NCI-H82 treated with DMSO at 0.1 percent for 48 hours (cell line): Measurements from ENCODE around the gene CFDP1.

Experiments used
- DNase-seq: peaks from one replicate; lab custom pipeline; 2025; ENCODE audit not compliant: unreplicated experiment; lab: John Stamatoyannopoulos, UW

Gene CFDP1

DNA sequence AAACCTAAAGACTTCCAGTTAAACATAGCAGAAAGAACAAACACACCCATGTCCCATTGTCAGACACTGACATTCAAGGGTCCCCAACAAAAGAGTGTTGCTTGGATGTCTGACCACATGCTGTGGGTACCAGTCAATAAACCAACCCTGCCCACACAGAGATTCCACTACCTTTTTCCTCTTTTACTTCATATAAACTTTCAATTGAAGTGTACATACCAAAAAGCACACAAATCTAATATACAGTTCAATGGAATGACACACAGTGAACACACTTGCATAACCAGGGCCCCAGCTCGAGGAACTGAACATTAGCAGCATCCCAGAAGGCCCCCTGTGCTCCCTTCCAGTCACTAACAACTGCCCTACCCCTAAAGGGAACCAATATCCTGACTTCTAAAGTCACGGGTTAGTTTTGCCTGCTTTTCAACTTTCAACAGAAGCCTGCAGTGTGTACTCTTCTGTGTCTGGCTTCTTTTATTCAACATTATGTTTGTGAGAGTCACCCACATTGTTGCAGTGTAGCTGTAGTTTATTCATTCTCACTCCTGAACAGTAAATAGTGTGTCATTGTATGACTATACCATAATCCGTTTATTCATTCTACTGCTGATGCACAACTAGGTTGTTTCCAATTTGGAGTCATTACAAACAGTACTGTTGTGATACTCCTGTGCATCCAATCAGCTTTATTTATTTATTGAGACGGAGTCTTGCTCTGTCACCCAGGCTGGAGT is 18.0 kb downstream of the CFDP1 start:
- DNase-seq: no peak

DNA sequence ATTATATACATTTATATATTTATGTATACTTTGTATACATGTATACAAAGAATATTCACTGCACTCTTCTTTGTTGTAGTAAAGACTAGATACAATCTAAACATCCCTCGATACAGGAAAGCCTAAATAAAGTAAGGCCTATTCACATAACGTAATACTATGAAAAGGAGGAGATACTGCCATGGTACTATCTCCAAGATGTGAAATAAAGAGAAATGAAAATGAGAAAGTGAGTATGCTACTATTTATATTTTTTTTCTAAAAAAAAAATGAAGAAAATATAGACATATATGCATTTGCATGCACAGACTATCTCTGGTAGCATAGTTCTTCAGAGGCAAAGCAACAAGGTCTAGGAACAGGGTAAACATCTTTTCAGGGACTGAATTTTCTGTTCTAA is 19.4 kb downstream of the CFDP1 start:
- no peak for DNase-seq

DNA sequence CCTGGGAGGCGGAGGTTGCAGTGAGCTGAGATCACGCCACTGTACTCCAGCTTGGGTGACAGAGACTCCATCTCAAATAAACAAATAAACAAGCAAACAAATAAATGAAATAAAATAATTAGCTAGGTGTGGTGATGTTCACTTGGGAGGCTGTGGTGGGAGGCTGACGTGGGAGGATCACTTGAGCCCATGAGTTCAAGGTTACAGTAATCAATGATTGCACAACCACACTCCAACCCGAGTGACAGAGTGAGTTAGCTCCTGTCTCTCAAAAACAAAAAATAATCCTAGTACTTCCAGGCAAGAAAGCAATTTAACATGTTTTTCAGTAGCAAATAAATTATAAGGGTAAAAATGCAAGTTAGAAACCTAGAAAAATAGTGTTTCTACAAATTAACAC is 26.4 kb downstream of the CFDP1 start:
- no peak for DNase-seq

- DNase-seq: no peak
Measured at GRCh38 chr16:75402821-75403475, 30.4 kb downstream of the CFDP1 start.

GRCh38 chr16:75402159-75402820 is 31.0 kb downstream of the CFDP1 start:
- no peak for DNase-seq

- no peak for DNase-seq
Measured at GRCh38 chr16:75401691-75402090, 31.6 kb downstream of the CFDP1 start.

- no peak for DNase-seq
Measured at GRCh38 chr16:75398333-75398732, 35.0 kb downstream of the CFDP1 start.

DNA sequence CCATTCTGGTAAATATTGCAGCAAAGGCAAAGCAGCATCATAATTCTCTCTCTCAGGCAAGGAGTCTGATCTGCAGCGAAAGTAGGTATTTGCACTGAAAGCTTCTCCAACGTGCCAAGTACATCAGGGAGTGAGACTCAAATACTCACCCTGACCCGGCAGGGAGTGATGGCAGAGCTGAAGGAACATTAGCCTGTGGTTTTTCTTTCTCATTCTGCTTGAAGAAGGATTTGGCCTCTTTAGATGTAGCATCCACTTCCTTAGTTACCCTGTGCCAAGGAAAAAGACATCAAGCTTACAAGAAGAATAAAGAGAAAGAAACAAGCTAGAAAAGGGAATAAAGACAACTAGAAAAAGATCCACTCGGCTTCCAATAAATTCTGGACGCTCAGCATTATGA is 38.4 kb downstream of the CFDP1 start:
- DNase-seq: no peak

- no peak for DNase-seq
Measured at GRCh38 chr16:75392906-75393305, 40.4 kb downstream of the CFDP1 start.

DNA sequence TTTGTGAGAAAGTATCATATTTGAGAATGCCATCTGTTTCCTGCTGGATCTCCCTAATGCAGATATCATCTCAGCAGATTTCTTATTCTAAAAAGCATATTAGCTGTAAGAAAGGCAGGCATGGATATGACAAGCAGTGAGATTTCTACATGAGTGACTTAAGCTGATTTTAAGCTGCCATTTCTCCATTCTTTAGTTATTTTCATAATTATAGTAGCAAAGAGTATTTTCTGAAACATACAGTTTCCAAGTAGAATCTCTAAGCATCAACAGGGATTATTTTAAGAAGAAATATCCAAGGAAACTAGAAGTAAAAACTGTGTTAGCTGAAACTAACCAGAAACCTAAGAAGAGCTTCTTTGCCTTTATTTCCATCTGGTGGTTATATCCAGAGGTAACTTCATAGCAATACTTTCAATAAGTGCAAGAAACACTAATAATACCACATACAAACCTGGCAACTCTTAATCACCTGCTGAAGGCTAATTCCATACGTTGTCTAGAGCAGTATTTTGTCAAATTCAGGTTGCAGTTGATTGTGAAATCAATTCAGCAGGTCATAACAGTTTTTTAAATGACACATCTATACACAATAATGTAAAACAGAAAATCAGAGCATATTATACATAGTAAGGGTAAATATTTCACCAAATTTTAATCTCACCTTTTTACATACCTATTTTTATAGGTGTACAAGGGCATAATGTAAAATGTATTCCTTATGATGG is 42.2 kb downstream of the CFDP1 start:
- DNase-seq: no peak

- no peak for DNase-seq
Measured at GRCh38 chr16:75389096-75389690, 44.1 kb downstream of the CFDP1 start.

DNA sequence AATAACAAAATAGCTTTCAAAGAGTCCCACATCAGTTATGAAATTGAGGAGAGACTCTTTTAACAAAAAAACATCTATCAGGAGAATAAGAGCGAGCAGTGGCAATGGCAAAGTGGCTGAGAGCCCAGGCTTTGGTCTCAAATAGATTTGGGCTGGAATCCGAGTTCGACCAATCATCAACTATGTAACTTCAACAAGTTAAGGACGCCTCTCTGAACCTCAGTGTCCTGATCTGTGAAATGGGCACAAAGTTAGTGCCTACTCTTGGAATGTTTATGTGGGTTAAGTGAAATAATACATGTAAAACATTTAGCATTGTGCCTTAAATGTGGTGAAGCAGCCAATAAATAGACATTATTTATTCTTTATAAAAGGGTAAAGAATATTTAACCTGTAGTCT is 45.4 kb downstream of the CFDP1 start:
- no peak for DNase-seq

DNA sequence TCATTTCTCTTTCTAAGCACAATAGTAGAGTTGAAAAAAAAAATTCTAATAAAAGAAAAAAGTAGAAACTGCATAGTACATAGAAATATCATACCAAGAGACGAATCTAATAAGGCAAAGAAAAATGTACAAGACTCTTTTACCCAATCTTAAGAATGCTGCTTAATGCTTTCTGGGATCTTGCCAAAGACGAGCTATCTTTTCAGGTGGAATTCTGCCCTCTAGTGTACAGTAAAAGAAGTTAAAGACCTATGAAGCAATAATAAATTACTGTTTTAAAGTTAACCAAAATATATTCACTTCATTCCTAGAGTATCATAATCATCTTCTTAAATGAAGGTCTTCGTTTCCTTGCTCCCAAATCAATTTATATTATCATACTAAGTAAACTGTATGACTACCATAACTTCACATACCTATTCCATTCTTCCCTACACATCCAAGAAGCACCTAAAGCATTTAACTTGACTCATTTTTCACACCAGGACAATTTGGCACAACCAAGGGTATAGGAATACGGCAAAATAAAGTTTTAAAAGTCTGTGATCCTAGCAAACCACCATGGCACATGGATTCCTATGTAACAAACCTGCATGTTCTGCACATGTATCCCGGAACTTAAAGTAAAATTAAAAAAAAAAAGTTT is 47.7 kb downstream of the CFDP1 start:
- peak; percentile 58 for DNase-seq

- DNase-seq: no peak
Measured at GRCh38 chr16:75383141-75383540, 50.2 kb downstream of the CFDP1 start.

DNA sequence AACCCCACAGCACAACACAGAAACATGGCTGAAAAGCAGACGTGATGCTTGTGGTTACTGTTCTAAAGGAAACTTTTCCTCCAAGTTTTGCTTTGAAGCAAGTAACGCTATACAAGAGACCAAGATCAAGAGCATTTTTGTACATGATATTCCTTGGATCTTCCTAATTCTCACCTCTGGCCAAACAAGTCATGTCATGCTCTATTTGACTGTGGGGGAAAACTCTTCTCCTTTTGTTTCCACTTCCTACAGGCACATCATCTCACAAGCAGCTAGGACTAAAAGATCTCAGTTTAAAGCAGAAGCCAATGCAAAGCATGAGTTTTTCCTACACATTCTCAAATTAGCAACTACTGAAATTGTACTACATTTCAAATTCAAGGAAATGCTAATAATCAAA is 50.7 kb downstream of the CFDP1 start:
- DNase-seq: no peak

DNA sequence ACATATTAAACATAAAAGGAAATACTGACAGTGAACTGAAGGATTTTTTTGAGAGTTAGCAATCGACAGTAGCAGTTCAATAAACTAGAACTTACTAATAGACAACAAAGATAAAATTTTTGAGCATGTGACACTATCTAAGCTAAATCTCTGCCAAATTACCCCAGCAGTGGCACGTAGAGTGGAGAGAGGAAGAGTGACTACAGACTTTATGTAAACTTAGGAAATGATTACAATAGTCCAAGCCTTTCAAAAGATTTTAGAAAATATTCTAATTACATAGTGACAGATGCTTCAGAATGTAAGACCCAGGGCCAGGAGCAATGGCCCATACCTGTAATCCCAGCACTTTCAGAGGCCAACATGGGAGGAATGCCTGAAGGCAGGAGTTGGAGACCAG is 52.4 kb downstream of the CFDP1 start:
- DNase-seq: no peak

GRCh38 chr16:75379911-75380847 is 53.1 kb downstream of the CFDP1 start:
- DNase-seq: no peak

GRCh38 chr16:75379339-75379738 is 54.0 kb downstream of the CFDP1 start:
- no peak for DNase-seq

GRCh38 chr16:75378616-75379015 is 54.7 kb downstream of the CFDP1 start:
- DNase-seq: no peak
